Activated CD4-positive, alpha-beta T cell treated with anti-CD3 and anti-CD28 coated beads for 4 hours (primary cell): ENCODE measurements around the gene MAP3K4.
A peak's percentile ranks its signal among the peaks of the same experiment; 100 is the strongest.

Source experiments
- DNase-seq, 2 donors: peaks; one replicate each; pipeline ENCODE4 v3.0.0-alpha.2; 2020

MAP3K4 gene

GRCh38 chr6:161041274-161041673, 49.7 kb downstream of the MAP3K4 start:
- no peak for DNase-seq

- DNase-seq = no peak
Observed at GRCh38 chr6:161044335-161044734, 52.8 kb downstream of the MAP3K4 start.

- DNase-seq = no peak
Observed at GRCh38 chr6:161048641-161049040, 57.1 kb downstream of the MAP3K4 start.

GRCh38 chr6:161050134-161050765, 58.7 kb downstream of the MAP3K4 start:
- no peak for DNase-seq

- DNase-seq = no peak
Observed at GRCh38 chr6:161053103-161053502, 61.5 kb downstream of the MAP3K4 start.

GRCh38 chr6:161054876-161055275, 63.3 kb downstream of the MAP3K4 start:
- DNase-seq = no peak

- DNase-seq = no peak
Observed at GRCh38 chr6:161056451-161056850, 64.9 kb downstream of the MAP3K4 start.

GRCh38 chr6:161057103-161058091, 65.8 kb downstream of the MAP3K4 start:
- no peak for DNase-seq

- no peak for DNase-seq
Observed at GRCh38 chr6:161058741-161059140, 67.2 kb downstream of the MAP3K4 start.

GRCh38 chr6:161061576-161061975, 70.0 kb downstream of the MAP3K4 start:
- DNase-seq = no peak

GRCh38 chr6:161064915-161065314, 73.3 kb downstream of the MAP3K4 start:
- DNase-seq = no peak

GRCh38 chr6:161066511-161066910, 74.9 kb downstream of the MAP3K4 start:
- no peak for DNase-seq

GRCh38 chr6:161067749-161068148, 76.2 kb downstream of the MAP3K4 start:
- DNase-seq = no peak

- no peak for DNase-seq
Observed at GRCh38 chr6:161068321-161068741, 76.8 kb downstream of the MAP3K4 start.

- no peak for DNase-seq
Observed at GRCh38 chr6:161073930-161074329, 82.4 kb downstream of the MAP3K4 start.

GRCh38 chr6:161074496-161075121, 83.0 kb downstream of the MAP3K4 start:
- DNase-seq = no peak

GRCh38 chr6:161076181-161076677, 84.7 kb downstream of the MAP3K4 start:
- peak; percentile 18 to 19 for DNase-seq

- DNase-seq = peak; percentile 56 to 65
Observed at GRCh38 chr6:161079566-161080262, 88.1 kb downstream of the MAP3K4 start.

- peak in 1 of 2 donors; percentile 24 for DNase-seq
Observed at GRCh38 chr6:161080263-161080970, 88.8 kb downstream of the MAP3K4 start.

- no peak for DNase-seq
Observed at GRCh38 chr6:161082215-161082614, 90.6 kb downstream of the MAP3K4 start.

GRCh38 chr6:161085246-161085645, 93.7 kb downstream of the MAP3K4 start:
- DNase-seq = no peak
